Stomach (tissue), 9 donors: ENCODE data around the gene CKLF. TPM values are rescaled to one million over a fixed set of nuclear protein-coding genes. Genes with fewer than 3 reads are reported as not detected.

Experiments
- DNase-seq, 2 donors: peaks; one replicate each; pipeline versions ENCODE4 v3.0.0 to v3.0.0-alpha.2; 2013 to 2019
- H3K27ac ChIP-seq, 5 donors: fragments of 200-600 bp in 4 of 5; sonication (generic) in 4 of 5; one replicate each; pipeline ENCODE4 v1.5.1; 2013 to 2019; ENCODE audit warnings: mild to moderate bottlenecking in 1 of 5, moderate library complexity in 1 of 5
- H3K27me3 ChIP-seq, 3 donors: fragments of 200-600 bp; sonication (generic); one replicate each; pipeline ENCODE4 v1.5.1; 2017 to 2019; ENCODE audit warnings: mixed run types in 1 of 3
- H3K36me3 ChIP-seq, 4 donors: fragments of 200-600 bp; sonication (generic); 1 replicate in 3 of 4; 2 replicates in 1 of 4; pipeline ENCODE4 v1.5.1; 2016 to 2019
- H3K4me1 ChIP-seq, 4 donors: fragments of 200-600 bp; sonication (generic); one replicate each; pipeline ENCODE4 v1.5.1; 2016 to 2019
- H3K4me3 ChIP-seq, 4 donors: fragments of 200-600 bp; sonication (generic) in 3 of 4; one replicate each; pipeline ENCODE4 v1.5.1; 2016 to 2019; ENCODE audit warnings: mild to moderate bottlenecking in 1 of 4
- H3K9me3 ChIP-seq, 4 donors: fragments of 200-600 bp; sonication (generic); one replicate each; pipeline ENCODE4 v1.5.1; 2016 to 2019
- CTCF ChIP-seq, 7 experiments: fragments of 450-650 bp in 4 of 7; fragments of 200-600 bp in 3 of 7; sonication (generic) in 3 of 7; IDR thresholded peaks; one replicate each; pipeline ENCODE4 v1.5.1; 2016 to 2019; ENCODE audit warnings: antibody characterized with exemption in 7 of 7, control low read depth in 2 of 7, mild to moderate bottlenecking in 1 of 7
- EP300 ChIP-seq: sonication (generic); formaldehyde crosslinking; IDR thresholded peaks from one replicate; pipeline ENCODE4 v1.6.1; 2017; ENCODE audit warnings: antibody characterized with exemption
- POLR2A ChIP-seq, 4 donors: fragments of 450-650 bp; IDR thresholded peaks; one replicate each; pipeline ENCODE4 v1.6.1; 2016; ENCODE audit warnings: antibody characterized with exemption in 4 of 4, control low read depth in 2 of 4, mild to moderate bottlenecking in 1 of 4, moderate library complexity in 1 of 4
- POLR2AphosphoS5 ChIP-seq, 3 donors: sonication (generic); formaldehyde crosslinking; IDR thresholded peaks; one replicate each; pipeline ENCODE4 v1.6.1; 2016; ENCODE audit warnings: antibody characterized with exemption in 3 of 3
- whole genome bisulfite sequencing, 5 donors: extraction: QIAGEN DNeasy Blood & Tissue Kit in 3 of 5; methylation state at CpG; one replicate each; pipeline versions ENCODE4 v1.1.5 to v1.1.7; 2013 to 2018; 5-methylcytosine and 5-hydroxymethylcytosine counted together
- intact Hi-C: fragments of 100-400 bp; cut with DNase I; formaldehyde crosslinking; loops from one replicate; pipeline ENCODE4 v1.15.1; 2023; ENCODE audit warnings: low total_unique reads
- polyA plus RNA-seq, 3 donors: library from polyadenylated mRNA; stranded (reverse); fragments of 200-250 nt; gene quantifications; one replicate each; pipeline ENCODE4 v1.2.3, GENCODE V29; 2013
- total RNA-seq, 5 donors: library from RNA; depleted of rRNA; stranded (reverse); fragments of >200 nt; gene quantifications; one replicate each; pipeline versions ENCODE4 v1.1.0 to v1.2.3, GENCODE V29; 2014 to 2016
- donor health status: healthy with polysubstance abuse.
- donor health status: Bipolar disorder and iron deficiency.
- donor health status: healthy.

The CKLF gene
- total and polyA plus RNA-seq, 8 donors = 4.1 to 35.7 (median 25.2) TPM; not detected in 1

- TF ChIP-seq POLR2AphosphoS5 (IDR thresholded peaks at IDR 0.05) = peak in 2 of 3 donors; percentile 44 to 48
- TF ChIP-seq CTCF (IDR thresholded peaks at IDR 0.05) = no peak
- Histone ChIP-seq H3K9me3 (no peaks in the 10 kb centered on the region), H3K27ac (peak within 1 kb of the TSS; percentile 83 to 99 (median 93)), H3K36me3 (peaks cover 0 to 29% (median 16%) of the 10 kb centered on the region in 4 donors), H3K4me1 (peaks cover 30 to 66% (median 51%) of the 10 kb centered on the region in 4 donors), H3K4me3 (peak within 1 kb of the TSS; percentile 61 to 84 (median 76)), H3K27me3 (no peaks in the 10 kb centered on the region)
- DNase-seq = peak; percentile 75 to 92
- WGBS, 5 donors = 3 to 8% (median 4%) methylated on average over 34 to 80 of the region's 80 CpGs
- intact Hi-C loops = no loop called here
These were observed 2.9 kb upstream of the CKLF start, which contains the start of gene TK2 for GRCh38 chr16:66549284-66550131. TSS of gene TK2 (minus strand) at chr16:66550122. CDS start at chr16:66550061, 61 bp downstream.

- WGBS, 5 donors = 49 to 56% (median 53%) methylated on average over 5 to 6 of the region's 6 CpGs
- DNase-seq = peak in 1 of 2 donors; percentile 71
- Histone ChIP-seq H3K36me3 (peaks cover 0 to 13% (median 6%) of the 10 kb centered on the region in 4 donors), H3K9me3 (no peaks in the 10 kb centered on the region), H3K27ac (peak overlapping the region; percentile 31 to 99 (median 93)), H3K4me1 (peaks cover 30 to 82% (median 55%) of the 10 kb centered on the region in 4 donors), H3K4me3 (peak overlapping the region in 1 of 4 donors; percentile 60), H3K27me3 (no peaks in the 10 kb centered on the region)
- TF ChIP-seq POLR2A (IDR thresholded peaks at IDR 0.05) (no peak), CTCF (IDR thresholded peaks at IDR 0.05) (peak in 1 of 7 experiments; percentile 37)
- intact Hi-C loops = no loop called here
These were observed 1.0 kb upstream of the CKLF start for GRCh38 chr16:66551348-66551759.

GRCh38 chr16:66551788-66552285 is 539 bp upstream of the CKLF start:
- H3K27me3 ChIP-seq = no peaks in the 10 kb centered on the region
- H3K4me1 ChIP-seq = peaks cover 30 to 84% (median 55%) of the 10 kb centered on the region in 4 donors
- peak overlapping the region; percentile 88 to 99 (median 93) for H3K27ac ChIP-seq
- intact Hi-C loops = no loop called here
- no peak for DNase-seq
- H3K36me3 ChIP-seq = peaks cover 0 to 12% (median 5%) of the 10 kb centered on the region in 4 donors
- TF ChIP-seq CTCF (IDR thresholded peaks at IDR 0.05) = no peak
- TF ChIP-seq POLR2A (IDR thresholded peaks at IDR 0.05) = no peak
- no peak for TF ChIP-seq EP300
- TF ChIP-seq POLR2AphosphoS5 (IDR thresholded peaks at IDR 0.05) = no peak
- H3K9me3 ChIP-seq = no peaks in the 10 kb centered on the region
- WGBS, 5 donors = 30 to 44% (median 41%) methylated on average over 8 of the region's 8 CpGs
- peak overlapping the region; percentile 58 to 75 (median 62) for H3K4me3 ChIP-seq

- WGBS, 5 donors = 15 to 33% (median 23%) methylated on average over 8 of the region's 8 CpGs
- Histone ChIP-seq H3K27me3 (no peaks in the 10 kb centered on the region), H3K9me3 (no peaks in the 10 kb centered on the region), H3K4me1 (peaks cover 30 to 71% (median 52%) of the 10 kb centered on the region in 4 donors), H3K36me3 (peaks cover 3 to 9% (median 7%) of the 10 kb centered on the region in 4 donors), H3K27ac (peak overlapping the region; percentile 67 to 99 (median 93)), H3K4me3 (peak overlapping the region; percentile 58 to 75 (median 62))
- DNase-seq = peak; percentile 29 to 35
- intact Hi-C loops = no loop called here
- TF ChIP-seq POLR2AphosphoS5 (IDR thresholded peaks at IDR 0.05) = peak in 1 of 3 donors; percentile 13
- TF ChIP-seq POLR2A (IDR thresholded peaks at IDR 0.05) = no peak
These were observed 847 bp downstream of the CKLF start for GRCh38 chr16:66553223-66553622.
